IPS DF 6.9 (cell line): ENCODE data around the gene OSBP.

Experiments used
- DNase-seq: peaks from one replicate; pipeline ENCODE4 v3.0.0-alpha.2; 2013; ENCODE audit warnings: low read depth, low spot score
- H3K27ac ChIP-seq: one replicate; pipeline ENCODE4 v1.5.1; 2013; ENCODE audit warnings: low read length, control low read depth
- H3K27me3 ChIP-seq: 2 replicates; pipeline ENCODE4 v1.6.1; 2013; ENCODE audit warnings: mild to moderate bottlenecking, low read length; ENCODE audit not compliant: control insufficient read depth, insufficient read depth
- H3K36me3 ChIP-seq: 2 replicates; pipeline ENCODE4 v1.6.1; 2013; ENCODE audit warnings: low read length; ENCODE audit not compliant: control insufficient read depth, insufficient read depth
- H3K4me1 ChIP-seq: 2 replicates; pipeline ENCODE4 v1.6.1; 2013; ENCODE audit warnings: low read length; ENCODE audit not compliant: control insufficient read depth, insufficient read depth
- H3K4me3 ChIP-seq: 2 replicates; pipeline ENCODE4 v1.5.1; 2013; ENCODE audit warnings: mild to moderate bottlenecking, low read length
- H3K9me3 ChIP-seq: 2 replicates; pipeline ENCODE4 v1.6.1; 2013; ENCODE audit warnings: low read length, inconsistent platforms; ENCODE audit not compliant: control insufficient read depth, insufficient read depth
- WGBS: extraction: QIAGEN DNeasy Blood & Tissue Kit; methylation state at CpG from one replicate; pipeline ENCODE4 v1.1.7; 2013; ENCODE audit warnings: mixed read lengths, missing lambda C conversion rate; ENCODE audit not compliant: insufficient read length, insufficient coverage; 5-methylcytosine and 5-hydroxymethylcytosine counted together

OSBP gene

DNA sequence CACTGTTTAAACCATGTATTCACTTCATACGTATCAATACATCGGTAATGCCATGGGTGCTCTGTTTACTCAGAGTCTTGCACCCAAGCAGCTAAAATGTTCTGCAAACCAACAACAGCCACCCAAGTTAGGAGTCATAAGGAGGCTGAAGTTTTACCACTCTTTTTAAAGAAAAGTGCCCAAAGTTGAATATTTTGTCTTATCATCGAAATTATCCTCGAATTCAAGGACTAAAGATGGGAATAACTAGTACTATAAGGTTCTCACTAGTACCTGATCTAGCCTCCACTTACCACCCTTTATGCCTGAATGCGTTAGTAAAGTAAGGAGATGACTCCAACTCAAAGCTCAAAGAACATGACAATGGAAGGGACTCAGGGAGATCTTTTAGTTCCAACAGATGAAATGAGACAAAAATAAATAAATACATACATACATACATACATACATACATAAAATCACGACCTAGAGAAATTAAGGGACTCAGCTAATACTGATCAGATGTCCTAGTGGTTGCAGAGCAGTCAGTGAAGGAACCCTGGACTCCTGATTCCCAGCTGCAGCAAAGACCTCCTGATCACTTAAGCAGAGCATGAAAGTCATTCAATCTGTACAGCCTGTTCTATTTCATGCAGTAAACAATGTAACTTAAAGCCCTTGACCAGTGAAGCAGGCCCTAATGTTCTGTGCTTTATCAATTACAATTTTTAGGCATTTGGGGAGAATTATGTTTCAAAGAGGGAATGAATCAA, 7.7 kb downstream of the OSBP start:
- Histone ChIP-seq H3K27ac (no peak overlapping the region), H3K27me3 (no peaks in the 10 kb centered on the region), H3K36me3 (peaks cover 8% of the 10 kb centered on the region; the same call in 1 of the 2 replicates), H3K9me3 (no peaks in the 10 kb centered on the region), H3K4me3 (no peak overlapping the region), H3K4me1 (no peaks in the 10 kb centered on the region)
- no CpG with 5 or more reads among the region's 6 CpGs for WGBS
- no peak for DNase-seq

DNA sequence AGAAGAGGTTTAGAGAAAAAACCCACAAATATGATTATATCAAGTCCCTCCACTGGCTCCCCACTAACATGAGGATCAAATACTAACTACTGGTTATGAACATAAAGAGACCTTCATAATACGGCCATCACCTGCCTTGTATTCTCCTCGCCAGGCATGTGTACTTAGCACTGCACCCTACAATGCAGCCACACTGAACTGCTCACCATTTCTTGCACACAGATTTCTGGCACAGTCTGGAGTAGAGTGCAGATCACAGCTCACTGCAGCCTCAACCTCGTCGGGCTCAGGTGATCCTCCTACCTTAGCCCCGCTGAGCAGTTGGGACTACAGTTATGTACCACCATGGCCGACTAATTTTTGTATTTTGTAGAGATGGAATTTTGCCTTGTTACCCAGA, 13.1 kb downstream of the OSBP start:
- Histone ChIP-seq H3K4me1 (no peaks in the 10 kb centered on the region), H3K9me3 (no peaks in the 10 kb centered on the region), H3K27ac (no peak overlapping the region), H3K27me3 (no peaks in the 10 kb centered on the region), H3K4me3 (no peak overlapping the region), H3K36me3 (peaks cover 27% of the 10 kb centered on the region)
- WGBS: no CpG with 5 or more reads among the region's 6 CpGs
- no peak for DNase-seq

DNA sequence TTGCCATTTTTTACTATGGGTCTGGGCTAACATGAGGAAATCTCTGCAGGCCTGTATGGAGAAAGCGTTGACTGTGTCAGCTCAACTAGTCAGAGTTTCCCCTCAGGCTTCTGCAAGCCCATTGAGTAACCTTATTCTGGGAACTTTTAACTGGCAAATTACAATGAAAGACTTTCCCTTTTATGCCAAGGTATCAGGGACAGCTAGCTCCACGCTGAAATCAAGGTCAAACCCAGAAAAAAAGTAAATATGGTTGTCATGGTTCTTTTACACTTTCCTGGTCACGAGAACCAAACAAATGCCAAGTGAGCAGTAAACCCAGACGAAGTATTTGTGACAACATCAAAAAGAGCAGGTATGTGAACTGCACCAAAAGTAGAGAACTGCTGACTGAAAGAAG, 13.8 kb downstream of the OSBP start:
- peaks cover 27% of the 10 kb centered on the region for H3K36me3 ChIP-seq
- no CpG with 5 or more reads among the region's 4 CpGs for WGBS
- H3K4me1 ChIP-seq: no peaks in the 10 kb centered on the region
- H3K27ac ChIP-seq: no peak overlapping the region
- DNase-seq: no peak
- H3K27me3 ChIP-seq: no peaks in the 10 kb centered on the region
- no peaks in the 10 kb centered on the region for H3K9me3 ChIP-seq
- H3K4me3 ChIP-seq: no peak overlapping the region

DNA sequence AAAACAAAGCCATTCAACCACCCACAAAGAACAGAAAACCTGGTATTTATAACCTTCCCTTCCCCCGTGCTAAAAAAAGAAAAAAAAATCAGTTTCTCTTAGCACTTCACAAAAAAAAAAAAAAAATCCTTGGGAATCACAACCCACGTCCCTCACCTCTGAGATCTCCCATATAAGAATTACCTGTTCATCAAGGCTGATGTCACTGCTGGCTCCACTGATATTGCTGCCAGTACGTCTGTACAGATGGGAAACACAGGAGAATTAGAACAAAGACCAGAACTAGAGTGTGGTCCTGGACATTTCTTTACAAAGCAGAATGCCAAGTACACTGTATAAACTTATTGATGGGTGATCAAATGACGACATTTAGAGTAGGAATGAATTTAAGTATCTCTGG, 14.9 kb downstream of the OSBP start:
- peaks cover 27% of the 10 kb centered on the region for H3K36me3 ChIP-seq
- no peak overlapping the region for H3K27ac ChIP-seq
- WGBS: no CpG with 5 or more reads among the region's 4 CpGs
- no peaks in the 10 kb centered on the region for H3K27me3 ChIP-seq
- H3K9me3 ChIP-seq: no peaks in the 10 kb centered on the region
- H3K4me1 ChIP-seq: no peaks in the 10 kb centered on the region
- DNase-seq: no peak
- H3K4me3 ChIP-seq: no peak overlapping the region

DNA sequence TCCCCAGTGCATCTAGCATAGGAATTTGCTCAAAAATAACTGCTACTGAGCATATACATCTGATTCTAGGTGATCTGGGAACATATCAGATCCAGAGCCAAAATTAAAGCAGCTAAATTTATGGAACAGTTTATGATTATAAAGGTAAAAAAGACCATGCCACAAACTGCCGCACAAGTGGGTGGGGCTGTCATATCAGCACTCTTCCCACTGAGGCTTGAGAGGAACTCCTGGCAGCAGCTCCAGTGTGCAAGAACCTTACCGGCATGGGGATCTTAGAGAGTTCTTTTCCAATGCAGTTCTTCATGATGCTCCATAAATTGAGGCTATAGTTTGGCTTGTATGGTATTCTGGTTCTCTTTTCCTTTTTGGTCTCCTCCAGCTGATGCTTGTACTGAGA, 15.3 kb downstream of the OSBP start:
- Histone ChIP-seq H3K27ac (no peak overlapping the region), H3K36me3 (peaks cover 27% of the 10 kb centered on the region), H3K27me3 (no peaks in the 10 kb centered on the region), H3K4me1 (no peaks in the 10 kb centered on the region), H3K4me3 (no peak overlapping the region), H3K9me3 (no peaks in the 10 kb centered on the region)
- DNase-seq: no peak
- WGBS: no CpG with 5 or more reads among the region's 2 CpGs

DNA sequence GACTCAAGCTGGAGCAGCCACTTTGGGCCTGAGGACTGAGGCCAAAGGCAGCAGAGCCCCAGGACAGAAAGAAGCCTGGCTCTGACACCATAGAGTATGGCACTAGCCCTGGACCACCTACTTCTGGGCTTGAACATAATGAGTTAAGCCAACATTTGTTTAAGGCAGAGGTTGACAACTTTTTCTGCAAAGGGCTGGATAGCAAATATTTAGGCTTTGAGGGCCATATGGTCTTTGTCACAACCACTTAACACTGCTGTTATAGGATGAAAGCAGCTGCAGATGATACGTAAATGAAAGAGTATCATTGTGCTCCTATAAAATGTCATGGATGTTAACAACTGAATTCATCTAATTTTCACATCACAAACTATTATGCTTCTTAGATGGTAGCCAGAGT, 16.6 kb downstream of the OSBP start:
- H3K27me3 ChIP-seq: no peaks in the 10 kb centered on the region

DNA sequence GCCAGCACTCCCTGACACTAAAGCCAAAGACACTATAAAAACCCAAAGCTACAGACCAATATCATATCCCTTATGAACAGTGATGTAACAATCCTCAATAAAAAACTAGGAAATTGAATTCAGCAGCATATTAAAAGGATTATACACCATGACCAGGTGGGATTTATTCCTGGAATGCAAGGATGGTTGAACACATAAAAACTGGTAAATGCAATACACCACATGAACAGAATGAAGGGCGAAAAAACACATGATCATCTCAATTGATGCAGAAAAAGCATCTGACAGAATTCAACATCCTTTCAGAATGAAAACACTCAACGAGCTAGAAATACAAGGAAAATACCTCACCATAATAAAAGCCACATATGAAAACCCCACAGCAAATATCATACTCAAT, 31.3 kb downstream of the OSBP start:
- no peak for DNase-seq
- H3K36me3 ChIP-seq: no peaks in the 10 kb centered on the region; the same call in 1 of the 2 replicates

More for the DNA sequence above, 16.6 kb downstream of the OSBP start:
- WGBS: no CpG with 5 or more reads among the region's 1 CpG
- H3K27ac ChIP-seq: no peak overlapping the region
- no peak for DNase-seq
- no peak overlapping the region for H3K4me3 ChIP-seq
- H3K9me3 ChIP-seq: no peaks in the 10 kb centered on the region
- H3K4me1 ChIP-seq: no peaks in the 10 kb centered on the region
- peaks cover 29% of the 10 kb centered on the region for H3K36me3 ChIP-seq

DNA sequence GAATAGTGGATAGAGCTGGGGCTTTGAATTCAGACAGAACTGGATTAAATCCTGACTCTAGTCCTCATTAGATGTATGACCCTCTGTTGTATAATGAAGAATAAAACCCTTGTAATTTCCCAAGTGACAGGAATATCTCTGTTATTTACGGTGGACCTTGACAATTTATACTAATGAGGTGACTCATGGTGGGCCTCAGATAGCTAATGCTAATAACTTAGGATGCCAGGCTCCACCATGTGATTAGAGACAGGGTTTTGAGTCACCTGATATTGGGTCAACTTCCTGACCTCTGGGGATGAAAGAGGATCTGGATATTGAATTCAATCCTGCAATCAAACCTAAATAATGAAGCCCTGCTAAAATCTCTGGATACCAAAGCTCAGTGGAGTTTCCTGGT, 33.6 kb downstream of the OSBP start:
- no CpG with 5 or more reads among the region's 1 CpG for WGBS
- Histone ChIP-seq H3K27ac (no peak overlapping the region), H3K4me1 (no peaks in the 10 kb centered on the region), H3K9me3 (no peaks in the 10 kb centered on the region), H3K27me3 (no peaks in the 10 kb centered on the region), H3K36me3 (peaks cover 3% of the 10 kb centered on the region; the same call in 1 of the 2 replicates), H3K4me3 (no peak overlapping the region)
- no peak for DNase-seq

More for the DNA sequence above, 31.3 kb downstream of the OSBP start:
- Histone ChIP-seq H3K27me3 (no peaks in the 10 kb centered on the region), H3K9me3 (no peaks in the 10 kb centered on the region), H3K27ac (no peak overlapping the region), H3K4me1 (no peaks in the 10 kb centered on the region), H3K4me3 (no peak overlapping the region)
- WGBS: no CpG with 5 or more reads among the region's 2 CpGs

DNA sequence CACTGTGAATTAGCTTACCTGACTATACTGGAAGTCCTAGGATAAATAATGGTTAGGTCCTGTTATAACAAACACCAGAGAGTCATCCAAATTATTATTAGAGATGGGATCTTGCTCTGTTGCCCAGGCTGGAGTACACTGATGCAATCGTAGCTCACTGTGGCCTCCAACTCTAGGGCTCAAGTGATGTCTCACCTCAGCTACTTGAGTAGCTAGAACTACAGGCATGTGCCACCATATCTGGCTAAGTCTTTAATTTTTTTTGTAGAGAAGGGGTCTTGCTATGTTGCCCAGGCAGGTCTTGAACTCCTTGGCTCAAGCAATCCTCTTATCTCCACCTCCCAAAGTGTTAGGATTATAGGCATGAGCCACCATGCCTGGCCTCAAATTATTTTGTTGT, 37.2 kb downstream of the OSBP start:
- Histone ChIP-seq H3K4me1 (no peaks in the 10 kb centered on the region), H3K27me3 (no peaks in the 10 kb centered on the region), H3K36me3 (peaks cover 5% of the 10 kb centered on the region; the same call in 1 of the 2 replicates), H3K27ac (no peak overlapping the region), H3K9me3 (no peaks in the 10 kb centered on the region), H3K4me3 (no peak overlapping the region)
- WGBS: no CpG with 5 or more reads among the region's 1 CpG
- no peak for DNase-seq

DNA sequence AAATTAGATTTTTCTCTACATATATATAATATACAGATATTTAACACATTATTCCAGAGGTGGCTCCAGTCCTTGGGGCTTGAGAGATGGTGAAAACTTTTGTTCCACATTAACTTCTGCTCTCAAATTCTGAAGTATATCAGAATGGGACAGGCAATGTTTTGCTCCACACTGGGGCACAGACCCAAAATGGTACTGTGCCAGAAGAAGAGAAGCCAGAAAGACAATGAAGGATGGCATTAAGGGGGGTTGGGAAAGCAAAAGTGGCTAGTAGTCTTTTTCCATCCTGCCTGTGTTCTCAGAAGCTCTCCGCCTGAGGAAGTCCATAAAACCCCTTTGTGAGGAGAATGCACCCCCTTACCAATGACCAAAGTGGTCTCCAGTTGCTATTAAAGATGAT, 40.1 kb downstream of the OSBP start:
- H3K27ac ChIP-seq: no peak overlapping the region
- no peaks in the 10 kb centered on the region for H3K4me1 ChIP-seq
- H3K9me3 ChIP-seq: no peaks in the 10 kb centered on the region
- DNase-seq: no peak
- H3K4me3 ChIP-seq: no peak overlapping the region
- WGBS: no CpG with 5 or more reads among the region's 1 CpG
- H3K27me3 ChIP-seq: no peaks in the 10 kb centered on the region
- H3K36me3 ChIP-seq: peaks cover 5% of the 10 kb centered on the region; the same call in 1 of the 2 replicates

DNA sequence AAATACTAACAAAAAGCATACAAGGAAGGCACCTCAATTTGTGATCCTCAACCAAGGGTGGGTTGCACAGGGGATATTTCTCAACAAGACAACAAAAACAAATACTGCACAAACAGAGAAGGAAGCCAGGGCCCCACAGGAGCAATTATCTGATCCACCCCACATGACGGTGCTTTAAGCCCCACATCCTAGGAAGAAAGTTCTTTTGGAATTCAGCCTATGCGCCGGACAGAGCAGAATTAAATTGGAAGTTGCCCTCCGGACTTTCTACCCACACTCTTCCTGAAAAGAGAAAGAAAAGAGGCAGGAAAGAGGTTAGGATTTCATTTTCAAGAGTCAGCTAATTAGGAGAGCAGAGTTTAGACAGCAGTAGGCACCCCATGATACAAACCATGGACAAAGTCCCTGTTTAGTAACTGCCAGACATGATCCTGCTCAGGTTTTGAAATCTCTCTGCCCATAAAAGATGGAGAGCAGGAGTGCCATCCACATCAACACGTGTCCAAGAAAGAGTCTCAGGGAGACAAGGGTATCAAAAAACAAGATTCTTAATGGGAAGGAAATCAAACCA, 40.6 kb downstream of the OSBP start:
- Histone ChIP-seq H3K4me1 (no peaks in the 10 kb centered on the region), H3K36me3 (peaks cover 5% of the 10 kb centered on the region; the same call in 1 of the 2 replicates), H3K9me3 (no peaks in the 10 kb centered on the region), H3K27ac (no peak overlapping the region), H3K4me3 (no peak overlapping the region), H3K27me3 (no peaks in the 10 kb centered on the region)
- no peak for DNase-seq
- WGBS: no CpG with 5 or more reads among the region's 5 CpGs
